Activated CD4-positive, alpha-beta T cell treated with anti-CD3 and anti-CD28 coated beads for 36 hours (primary cell): Measurements from ENCODE around the gene STOX2. TPM values are rescaled to one million over a fixed set of nuclear protein-coding genes. Genes with fewer than 3 reads are reported as not detected.
A peak's percentile ranks its signal among the peaks of the same experiment; 100 is the strongest.

Source experiments
- ATAC-seq: fragments of 200-7000 bp; cut with Tn5 transposase; one replicate; pipeline ENCODE4 v1.10.0; 2021; ENCODE audit warnings: mild to moderate bottlenecking, moderate library complexity
- CTCF ChIA-PET: fragments of 350-600 bp; sonication (Branson Sonifier 250); formaldehyde crosslinking; loops from one replicate; lab custom pipeline; 2021; ENCODE audit warnings: antibody characterized with exemption; lab: Charles Lee
- POLR2A ChIA-PET: fragments of 350-600 bp; sonication (Branson Sonifier 250); formaldehyde crosslinking; loops from one replicate; lab custom pipeline; 2021; ENCODE audit warnings: antibody characterized with exemption, inconsistent platforms; lab: Charles Lee
- DNase-seq: peaks from one replicate; pipeline ENCODE4 v3.0.0-alpha.2; 2020
- H3K27ac Mint-ChIP-seq: one replicate; pipeline ENCODE4 v1.8.0; 2021; ENCODE audit warnings: mixed read lengths
- H3K27me3 Mint-ChIP-seq: one replicate; pipeline ENCODE4 v1.8.0; 2021; ENCODE audit warnings: mixed read lengths
- H3K36me3 Mint-ChIP-seq: one replicate; pipeline ENCODE4 v1.8.0; 2021; ENCODE audit warnings: low read depth, mixed read lengths
- H3K4me1 Mint-ChIP-seq: one replicate; pipeline ENCODE4 v1.8.0; 2021; ENCODE audit warnings: mixed read lengths
- H3K4me3 Mint-ChIP-seq: one replicate; pipeline ENCODE4 v1.8.0; 2021; ENCODE audit warnings: mild to moderate bottlenecking, moderate library complexity, mixed read lengths
- H3K9me3 Mint-ChIP-seq: one replicate; pipeline ENCODE4 v1.8.0; 2021; ENCODE audit warnings: low read depth, mixed read lengths
- intact Hi-C, 2 experiments: fragments of 100-400 bp; cut with DNase I in 1 of 2; cut with micrococcal nuclease in 1 of 2; formaldehyde crosslinking; loops; one replicate each; pipeline versions ENCODE4 v1.14.2 to v1.15.1; 2022 to 2024; cut with DNase I, micrococcal nuclease
- total RNA-seq, 2 experiments: library from RNA; stranded (reverse); gene quantifications; one replicate each; pipeline ENCODE4 v1.2.3, GENCODE V29; 2021

Gene STOX2, protein sequence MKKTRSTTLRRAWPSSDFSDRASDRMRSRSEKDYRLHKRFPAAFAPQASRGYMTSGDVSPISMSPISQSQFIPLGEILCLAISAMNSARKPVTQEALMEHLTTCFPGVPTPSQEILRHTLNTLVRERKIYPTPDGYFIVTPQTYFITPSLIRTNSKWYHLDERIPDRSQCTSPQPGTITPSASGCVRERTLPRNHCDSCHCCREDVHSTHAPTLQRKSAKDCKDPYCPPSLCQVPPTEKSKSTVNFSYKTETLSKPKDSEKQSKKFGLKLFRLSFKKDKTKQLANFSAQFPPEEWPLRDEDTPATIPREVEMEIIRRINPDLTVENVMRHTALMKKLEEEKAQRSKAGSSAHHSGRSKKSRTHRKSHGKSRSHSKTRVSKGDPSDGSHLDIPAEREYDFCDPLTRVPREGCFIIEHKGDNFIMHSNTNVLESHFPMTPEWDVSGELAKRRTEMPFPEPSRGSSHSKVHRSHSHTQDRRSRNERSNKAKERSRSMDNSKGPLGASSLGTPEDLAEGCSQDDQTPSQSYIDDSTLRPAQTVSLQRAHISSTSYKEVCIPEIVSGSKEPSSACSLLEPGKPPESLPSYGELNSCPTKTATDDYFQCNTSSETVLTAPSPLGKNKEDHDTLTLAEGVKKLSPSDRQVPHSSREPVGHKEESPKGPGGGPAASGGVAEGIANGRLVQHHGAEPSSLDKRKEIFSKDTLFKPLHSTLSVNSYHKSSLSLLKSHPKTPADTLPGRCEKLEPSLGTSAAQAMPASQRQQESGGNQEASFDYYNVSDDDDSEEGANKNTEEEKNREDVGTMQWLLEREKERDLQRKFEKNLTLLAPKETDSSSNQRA (N-terminal part only)
- total RNA-seq: not detected

DNA sequence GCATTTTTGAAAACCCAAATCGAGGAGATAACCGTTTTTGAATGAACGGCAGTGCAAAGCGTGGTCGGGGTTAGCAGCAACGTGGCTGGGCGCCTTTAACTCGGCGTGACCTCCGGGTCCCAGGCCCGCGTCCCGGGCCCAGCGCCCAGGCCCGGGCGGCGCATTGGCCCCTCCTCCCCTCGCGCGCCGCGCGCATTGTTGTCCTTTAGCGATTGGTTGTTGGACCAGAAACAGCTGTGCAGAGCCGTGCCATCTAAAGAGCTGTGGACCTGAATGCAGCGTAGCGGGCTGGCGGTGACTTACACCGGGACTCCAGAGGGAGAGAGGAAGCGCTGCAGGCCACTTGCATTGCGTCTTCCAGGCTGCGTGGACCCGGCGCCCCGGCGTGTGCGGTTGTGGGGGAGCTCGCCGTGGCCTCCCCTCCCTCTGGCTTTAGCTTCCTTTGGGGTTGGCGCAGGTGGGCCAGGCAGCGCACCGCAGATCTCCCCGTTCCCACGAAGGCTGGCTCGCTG is at the start of gene STOX2:
TSS of gene STOX2 (plus strand) at position 227 of the 512 bp plus-strand sequence. CDS start 1,484 bp downstream, outside the sequence.
- ChIA-PET POLR2A (no interaction called here), CTCF (no interaction called here)
- intact Hi-C loops: loop anchor here in 1 of 2 experiments (5.0 kb wide), 1 partner anchor 1112 kb away; the partner anchor contains the start of gene HELT
- H3K27me3 Mint-ChIP-seq: peaks cover 53% of the 10 kb centered on the region
- peaks cover 2% of the 10 kb centered on the region for H3K4me1 Mint-ChIP-seq
- H3K4me3 Mint-ChIP-seq: peak within 1 kb of the TSS; percentile 32
- DNase-seq (peak; percentile 52), ATAC-seq (peak; percentile 65)
- no peak within 1 kb of the TSS for H3K27ac Mint-ChIP-seq
- H3K9me3 Mint-ChIP-seq: peaks cover 2% of the 10 kb centered on the region
- no peaks in the 10 kb centered on the region for H3K36me3 Mint-ChIP-seq

DNA sequence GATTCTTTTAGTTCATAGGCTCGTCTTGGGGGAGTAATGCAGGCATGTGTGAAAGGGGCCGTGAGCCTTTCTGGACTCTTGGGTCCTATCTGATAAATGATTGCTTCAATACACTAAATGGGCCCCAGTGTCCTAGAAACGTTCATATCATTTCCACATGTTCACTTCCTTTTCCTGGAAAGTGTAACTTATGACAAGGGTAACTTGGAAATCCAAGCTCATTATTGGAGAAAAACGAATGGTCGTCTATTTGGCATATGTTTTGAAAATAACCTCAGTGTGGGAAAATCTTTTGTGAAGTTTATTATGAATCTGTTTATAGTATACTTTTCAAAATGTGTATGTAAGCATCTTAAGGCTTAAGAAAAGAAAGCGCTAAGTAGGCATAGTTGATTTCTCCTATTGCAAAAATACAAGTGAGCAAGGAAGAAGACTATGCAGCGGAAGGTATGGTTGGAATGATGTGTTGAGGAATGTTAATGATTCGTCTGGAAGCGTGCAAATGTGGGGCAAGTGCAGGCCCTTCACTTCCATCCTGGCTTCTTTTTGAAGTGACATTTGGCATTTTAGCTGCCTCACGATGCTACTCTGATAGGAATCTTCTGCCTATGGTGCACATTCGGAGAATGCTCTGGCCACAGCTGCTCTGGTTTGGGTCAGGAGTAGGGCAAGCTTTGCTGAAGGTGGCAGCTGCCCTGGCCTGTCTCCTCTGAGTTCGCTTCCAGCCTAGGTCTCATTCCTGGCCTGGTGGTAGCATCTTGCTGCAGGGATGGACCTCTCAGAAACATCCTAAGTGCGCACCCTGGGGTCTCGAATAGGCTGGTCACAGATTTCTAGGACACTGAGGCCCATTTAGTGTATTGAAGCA is 49.5 kb upstream of the STOX2 start:
- DNase-seq: no peak
- Mint-ChIP-seq H3K36me3 (no peaks in the 10 kb centered on the region), H3K9me3 (no peaks in the 10 kb centered on the region), H3K27me3 (peaks cover 9% of the 10 kb centered on the region), H3K27ac (no peak overlapping the region), H3K4me1 (no peaks in the 10 kb centered on the region), H3K4me3 (no peak overlapping the region)
- intact Hi-C loops: no loop called here
- CTCF ChIA-PET: interaction anchor here (0.8 kb wide), 1 partner anchor 92 kb away, joined by 3 read pairs; no protein-coding TSS in a partner anchor
- POLR2A ChIA-PET: no interaction called here
- no peak for ATAC-seq

DNA sequence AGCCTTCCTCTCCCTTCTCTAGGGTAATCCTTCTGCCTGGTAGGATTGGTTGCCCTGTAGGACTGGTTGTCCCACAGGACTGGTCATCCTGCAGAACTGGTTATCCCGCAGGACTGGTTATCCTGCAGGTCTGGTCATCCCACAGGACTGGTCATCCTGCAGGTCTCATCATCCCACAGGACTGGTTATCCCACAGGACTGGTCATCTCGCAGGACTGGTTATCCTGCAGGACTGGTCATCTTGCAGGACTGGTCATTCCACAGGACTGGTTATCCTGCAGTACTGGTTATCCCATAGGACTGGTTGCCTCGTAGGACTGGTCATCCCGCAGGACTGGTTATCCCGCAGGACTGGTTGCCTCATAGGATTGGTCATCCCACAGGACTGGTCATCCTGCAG is 48.1 kb upstream of the STOX2 start:
- Mint-ChIP-seq H3K4me1 (no peaks in the 10 kb centered on the region), H3K9me3 (no peaks in the 10 kb centered on the region), H3K4me3 (no peak overlapping the region), H3K27ac (no peak overlapping the region), H3K36me3 (no peaks in the 10 kb centered on the region), H3K27me3 (peaks cover 9% of the 10 kb centered on the region)
- CTCF ChIA-PET: interaction anchor here (0.6 to 1.0 kb wide), 2 partner anchors 10 to 72 kb away, joined by 3 read pairs; no protein-coding TSS in a partner anchor
- intact Hi-C loops: no loop called here
- DNase-seq: no peak
- POLR2A ChIA-PET: no interaction called here
- no peak for ATAC-seq

DNA sequence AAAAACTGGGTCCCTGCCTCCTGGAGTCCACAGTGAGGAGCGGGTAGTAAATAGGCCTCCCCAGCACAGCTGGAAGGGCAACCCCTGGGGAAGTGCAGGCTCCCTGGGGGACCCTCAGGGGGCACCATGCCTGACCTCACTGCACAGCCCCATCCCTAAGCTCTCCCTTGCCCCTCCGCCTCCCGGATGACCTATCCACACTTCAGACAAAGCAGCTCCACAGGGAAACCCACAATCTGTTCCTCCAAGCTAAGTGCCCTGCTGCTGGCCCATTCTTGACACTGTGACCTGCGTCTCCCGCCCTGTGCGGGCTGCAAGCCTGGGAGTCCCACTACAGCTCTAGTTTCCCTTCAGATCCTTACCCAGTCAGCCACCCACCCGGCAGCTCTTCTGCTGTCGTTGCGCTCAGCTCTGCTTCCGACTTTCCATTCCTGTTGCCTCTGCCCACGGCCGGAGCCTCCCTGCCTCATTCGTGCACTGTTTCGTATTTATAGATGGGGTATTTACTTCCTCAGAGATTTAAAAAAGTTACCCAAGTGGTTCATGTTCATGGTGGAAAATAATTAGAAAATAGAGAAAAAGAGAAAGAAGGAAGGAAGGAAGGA is 47.0 kb upstream of the STOX2 start:
- Mint-ChIP-seq H3K27me3 (peaks cover 9% of the 10 kb centered on the region), H3K4me3 (no peak overlapping the region), H3K9me3 (no peaks in the 10 kb centered on the region), H3K4me1 (no peaks in the 10 kb centered on the region), H3K36me3 (no peaks in the 10 kb centered on the region), H3K27ac (no peak overlapping the region)
- intact Hi-C loops: no loop called here
- DNase-seq: no peak
- ChIA-PET CTCF (interaction anchor here (0.6 to 1.0 kb wide), 4 partner anchors 11 to 900 kb away, joined by 3 read pairs; no protein-coding TSS in a partner anchor), POLR2A (no interaction called here)
- ATAC-seq: no peak

DNA sequence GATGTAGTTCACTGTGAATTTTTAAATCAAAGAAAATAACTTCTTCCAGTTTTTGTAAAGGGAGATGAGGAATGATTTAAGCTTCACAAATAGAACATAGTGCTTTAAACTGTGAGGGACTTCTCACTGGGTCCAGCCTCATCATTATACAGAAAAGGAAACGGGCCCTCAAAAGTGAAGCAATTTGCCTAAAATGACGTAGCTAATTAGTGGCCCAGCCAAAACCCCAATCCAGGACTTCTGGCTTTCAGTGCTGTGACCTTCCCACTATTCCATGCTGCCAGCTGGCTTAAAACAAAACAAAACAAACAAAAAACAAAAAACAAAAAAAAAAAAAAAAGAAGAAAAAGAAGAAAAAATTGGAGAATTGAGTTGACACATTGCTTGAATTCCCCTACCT is 45.0 kb upstream of the STOX2 start:
- DNase-seq (no peak), ATAC-seq (no peak)
- ChIA-PET CTCF (no interaction called here), POLR2A (no interaction called here)
- intact Hi-C loops: no loop called here
- no peaks in the 10 kb centered on the region for H3K4me1 Mint-ChIP-seq
- no peak overlapping the region for H3K4me3 Mint-ChIP-seq
- H3K27ac Mint-ChIP-seq: no peak overlapping the region
- no peaks in the 10 kb centered on the region for H3K36me3 Mint-ChIP-seq
- no peaks in the 10 kb centered on the region for H3K9me3 Mint-ChIP-seq
- H3K27me3 Mint-ChIP-seq: peaks cover 13% of the 10 kb centered on the region

DNA sequence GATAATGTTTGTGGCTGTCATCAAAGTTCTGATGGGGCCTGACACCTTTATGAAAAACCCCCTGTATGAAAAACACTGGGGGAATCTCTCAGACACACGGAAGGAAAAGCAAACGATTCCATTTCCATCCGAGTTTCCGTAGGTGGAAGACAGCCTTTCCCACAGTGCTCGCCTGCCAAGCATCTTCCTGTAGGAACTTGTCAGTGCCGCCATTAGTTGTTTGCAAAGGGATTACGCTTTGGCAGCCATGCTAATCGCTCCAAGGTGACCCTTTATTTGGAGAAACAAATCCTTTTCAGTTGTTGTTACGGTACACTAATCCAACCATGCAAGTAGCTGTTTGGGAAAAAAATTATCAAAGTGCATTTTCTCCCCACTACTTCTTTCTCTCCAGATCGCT is 44.4 kb upstream of the STOX2 start:
- no peak for ATAC-seq
- intact Hi-C loops: no loop called here
- DNase-seq: no peak
- POLR2A ChIA-PET: interaction anchor here (0.7 kb wide), 1 partner anchor 18 kb away, joined by 3 read pairs; no protein-coding TSS in a partner anchor
- Mint-ChIP-seq H3K4me1 (no peaks in the 10 kb centered on the region), H3K27ac (no peak overlapping the region), H3K4me3 (no peak overlapping the region), H3K27me3 (peaks cover 16% of the 10 kb centered on the region), H3K36me3 (no peaks in the 10 kb centered on the region), H3K9me3 (no peaks in the 10 kb centered on the region)
- CTCF ChIA-PET: interaction anchor here (0.8 kb wide), 1 partner anchor 303 kb away, joined by 5 read pairs; no protein-coding TSS in a partner anchor

DNA sequence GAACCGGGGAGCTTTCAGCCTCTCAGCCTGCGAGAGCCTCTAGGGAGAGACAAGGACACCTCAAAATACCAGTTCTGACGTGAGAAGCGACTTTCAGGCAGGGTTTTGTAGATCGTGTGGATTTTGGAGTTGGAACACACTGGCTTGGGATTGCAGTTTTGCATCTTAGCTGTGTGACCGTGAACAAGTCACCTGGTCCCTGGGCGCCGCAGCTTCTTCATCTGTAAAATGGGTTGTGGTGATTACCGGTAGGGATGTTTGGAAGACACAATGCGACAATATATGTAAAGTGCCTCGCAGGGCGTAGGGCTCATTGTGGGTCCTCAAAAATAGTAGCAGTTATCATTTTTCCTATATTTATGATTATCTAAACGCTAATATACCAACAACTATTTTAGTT is 43.7 kb upstream of the STOX2 start:
- H3K9me3 Mint-ChIP-seq: no peaks in the 10 kb centered on the region
- H3K4me1 Mint-ChIP-seq: no peaks in the 10 kb centered on the region
- no peak for DNase-seq
- POLR2A ChIA-PET: no interaction called here
- no peak overlapping the region for H3K27ac Mint-ChIP-seq
- CTCF ChIA-PET: interaction anchor here (0.8 kb wide), 1 partner anchor 302 kb away, joined by 5 read pairs; no protein-coding TSS in a partner anchor
- intact Hi-C loops: no loop called here
- no peaks in the 10 kb centered on the region for H3K36me3 Mint-ChIP-seq
- no peak overlapping the region for H3K4me3 Mint-ChIP-seq
- H3K27me3 Mint-ChIP-seq: peaks cover 16% of the 10 kb centered on the region
- no peak for ATAC-seq

DNA sequence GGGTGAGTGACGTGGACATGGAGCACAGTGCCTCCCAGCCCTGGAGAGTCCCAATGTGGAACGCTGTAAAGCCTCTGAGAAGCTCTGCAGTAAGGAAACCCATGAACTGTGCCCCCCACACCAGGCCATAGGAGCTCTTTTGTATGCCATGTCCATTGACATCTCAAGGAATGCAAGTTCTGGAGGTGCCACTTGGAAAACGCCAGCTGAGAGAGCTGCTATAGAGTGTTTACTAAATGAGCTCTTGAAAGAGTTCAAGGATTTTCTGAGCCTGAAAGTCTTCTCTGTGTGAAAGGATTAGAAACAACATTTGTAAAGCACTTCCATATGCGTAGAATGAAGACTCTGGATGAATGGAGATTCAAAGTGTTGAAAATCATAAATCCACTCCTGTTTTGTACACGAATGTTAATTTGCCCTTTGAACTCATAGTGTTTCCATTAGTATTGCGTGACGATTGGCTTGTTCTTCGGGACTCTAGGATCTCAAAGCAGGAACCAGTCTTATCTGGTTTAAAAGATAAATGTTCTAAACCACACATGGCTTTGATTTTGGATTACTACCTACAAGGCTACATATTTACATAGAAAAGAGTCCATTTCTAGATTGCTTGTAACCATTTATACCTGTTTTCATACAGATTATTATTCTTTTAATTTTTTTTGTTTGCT is 41.8 kb upstream of the STOX2 start:
- H3K9me3 Mint-ChIP-seq: no peaks in the 10 kb centered on the region
- ChIA-PET POLR2A (no interaction called here), CTCF (no interaction called here)
- DNase-seq (no peak), ATAC-seq (no peak)
- peaks cover 11% of the 10 kb centered on the region for H3K27me3 Mint-ChIP-seq
- no peak overlapping the region for H3K4me3 Mint-ChIP-seq
- H3K4me1 Mint-ChIP-seq: no peaks in the 10 kb centered on the region
- H3K36me3 Mint-ChIP-seq: no peaks in the 10 kb centered on the region
- H3K27ac Mint-ChIP-seq: no peak overlapping the region
- intact Hi-C loops: no loop called here

DNA sequence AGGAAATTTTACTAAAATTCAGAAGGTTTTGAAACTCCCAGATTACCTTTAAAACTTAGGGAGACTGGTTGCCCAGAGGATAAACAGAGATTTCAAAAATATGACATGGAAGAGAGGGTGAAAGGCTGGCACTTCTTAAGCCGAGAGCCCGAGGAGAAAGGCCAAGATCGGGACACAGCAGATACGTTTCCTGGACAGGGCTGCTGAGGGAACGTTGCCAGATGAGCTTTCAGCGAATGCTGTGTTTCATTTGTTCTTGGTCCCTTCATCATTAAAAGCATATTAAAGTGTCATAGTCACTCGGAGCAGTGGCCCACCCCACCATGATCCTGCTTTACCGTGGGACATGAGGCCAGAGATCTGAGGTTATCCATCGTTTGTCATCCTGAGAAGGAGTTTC is 37.9 kb upstream of the STOX2 start:
- ChIA-PET CTCF (interaction anchor here (0.7 kb wide), 1 partner anchor 199 kb away, joined by 3 read pairs; no protein-coding TSS in a partner anchor), POLR2A (no interaction called here)

DNA sequence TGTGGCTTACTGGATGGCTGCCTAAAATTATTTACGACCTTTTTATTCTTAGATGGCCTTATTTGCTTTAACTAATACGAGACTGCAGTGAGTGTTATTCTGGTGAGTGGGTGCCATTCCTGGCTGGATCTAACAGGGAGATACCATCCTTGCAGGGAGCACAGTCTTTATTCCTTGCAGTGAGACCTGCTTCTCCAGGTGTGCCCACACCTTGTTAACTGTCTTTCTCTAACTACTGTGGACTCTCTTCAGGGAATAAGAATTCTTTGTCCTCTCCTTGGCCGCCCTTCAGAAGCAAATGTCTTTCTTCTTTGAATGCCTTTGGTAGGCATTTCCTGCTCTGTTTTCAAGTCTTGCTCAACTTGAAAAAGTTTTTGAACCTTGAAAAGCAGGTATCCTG is 34.1 kb upstream of the STOX2 start:
- CTCF ChIA-PET: no interaction called here

More for the DNA sequence above, 37.9 kb upstream of the STOX2 start:
- Mint-ChIP-seq H3K4me3 (no peak overlapping the region), H3K27me3 (peaks cover 9% of the 10 kb centered on the region), H3K9me3 (no peaks in the 10 kb centered on the region), H3K36me3 (no peaks in the 10 kb centered on the region), H3K27ac (no peak overlapping the region), H3K4me1 (no peaks in the 10 kb centered on the region)
- ATAC-seq: no peak
- no peak for DNase-seq
- intact Hi-C loops: no loop called here

More for the DNA sequence above, 34.1 kb upstream of the STOX2 start:
- POLR2A ChIA-PET: no interaction called here
- H3K27ac Mint-ChIP-seq: no peak overlapping the region
- peaks cover 2% of the 10 kb centered on the region for H3K27me3 Mint-ChIP-seq
- intact Hi-C loops: no loop called here
- no peak for DNase-seq
- H3K4me3 Mint-ChIP-seq: no peak overlapping the region
- no peaks in the 10 kb centered on the region for H3K36me3 Mint-ChIP-seq
- no peaks in the 10 kb centered on the region for H3K4me1 Mint-ChIP-seq
- no peak for ATAC-seq
- H3K9me3 Mint-ChIP-seq: no peaks in the 10 kb centered on the region
